Immature natural killer cell (primary cell): ENCODE data around the gene GINS2. TPM values are rescaled to one million over a fixed set of nuclear protein-coding genes. Genes with fewer than 3 reads are reported as not detected.

Source experiments
- DNase-seq, 3 donors: peaks; one replicate each; pipeline ENCODE4 v3.0.0; 2022; ENCODE audit warnings: mixed read lengths in 1 of 3
- H3K27ac Mint-ChIP-seq, 6 donors: one replicate each; pipeline ENCODE4 v1.8.0; 2020; ENCODE audit warnings: mixed read lengths in 6 of 6, mild to moderate bottlenecking in 5 of 6, inconsistent platforms in 4 of 6, moderate library complexity in 3 of 6
- H3K27me3 Mint-ChIP-seq, 3 donors: one replicate each; pipeline ENCODE4 v1.8.0; 2020 to 2021; ENCODE audit warnings: low read depth in 3 of 3, mild to moderate bottlenecking in 3 of 3, mixed read lengths in 3 of 3, moderate library complexity in 3 of 3, inconsistent platforms in 1 of 3
- H3K36me3 Mint-ChIP-seq, 3 donors: one replicate each; pipeline ENCODE4 v1.8.0; 2020; ENCODE audit warnings: mixed read lengths in 3 of 3, inconsistent platforms in 2 of 3, mild to moderate bottlenecking in 2 of 3
- H3K4me1 Mint-ChIP-seq, 2 donors: one replicate each; pipeline ENCODE4 v1.8.0; 2020; ENCODE audit warnings: inconsistent platforms in 2 of 2, mild to moderate bottlenecking in 2 of 2, mixed read lengths in 2 of 2, moderate library complexity in 1 of 2
- H3K4me3 Mint-ChIP-seq, 5 donors: one replicate each; pipeline ENCODE4 v1.8.0; 2020; ENCODE audit warnings: mild to moderate bottlenecking in 5 of 5, mixed read lengths in 5 of 5, inconsistent platforms in 3 of 5, moderate library complexity in 3 of 5
- H3K9me3 Mint-ChIP-seq, 6 donors: one replicate each; pipeline ENCODE4 v1.8.0; 2020; ENCODE audit warnings: mild to moderate bottlenecking in 6 of 6, mixed read lengths in 6 of 6, inconsistent platforms in 4 of 6, moderate library complexity in 3 of 6
- polyA plus RNA-seq, 3 donors: library from polyadenylated mRNA; unstranded; fragments of 300-500 nt; fragmentation: Illumina TruSeq; gene quantifications; one replicate each; pipeline ENCODE4 v1.2.3, GENCODE V29; 2021

The GINS2 gene
- polyA plus RNA-seq, 3 donors from 2014 or later: 2.0 to 2.1 TPM; not detected in 1

- no peak for DNase-seq
- Mint-ChIP-seq H3K9me3 (peaks cover 0 to 5% (median under 1%) of the 10 kb centered on the region in 6 donors), H3K27ac (peak overlapping the region in 4 of 6 donors; percentile 31 to 79 (median 50)), H3K4me3 (peak overlapping the region in 2 of 5 donors; percentile 17 to 54), H3K36me3 (peaks cover 3 to 8% (median 6%) of the 10 kb centered on the region in 3 donors), H3K4me1 (peaks cover 59 to 69% of the 10 kb centered on the region in 2 donors), H3K27me3 (peaks cover 2 to 16% (median 8%) of the 10 kb centered on the region in 3 donors)
Observed at GRCh38 chr16:85629853-85630252, 58.9 kb downstream of the GINS2 start.

- peaks cover 3 to 8% (median 6%) of the 10 kb centered on the region in 3 donors for H3K36me3 Mint-ChIP-seq
- peaks cover 59 to 72% of the 10 kb centered on the region in 2 donors for H3K4me1 Mint-ChIP-seq
- DNase-seq: no peak
- peak overlapping the region in 4 of 6 donors; percentile 34 to 83 (median 72) for H3K27ac Mint-ChIP-seq
- H3K4me3 Mint-ChIP-seq: peak overlapping the region in 2 of 5 donors; percentile 27 to 54
- peaks cover 2 to 16% (median 8%) of the 10 kb centered on the region in 3 donors for H3K27me3 Mint-ChIP-seq
- H3K9me3 Mint-ChIP-seq: peaks cover 0 to 5% (median under 1%) of the 10 kb centered on the region in 6 donors
Observed at GRCh38 chr16:85629326-85629725, 59.4 kb downstream of the GINS2 start.

- DNase-seq: no peak
- Mint-ChIP-seq H3K27me3 (peaks cover 2 to 17% (median 8%) of the 10 kb centered on the region in 3 donors), H3K36me3 (peaks cover 3 to 8% (median 6%) of the 10 kb centered on the region in 3 donors), H3K27ac (peak overlapping the region; percentile 30 to 83 (median 78)), H3K9me3 (peaks cover 0 to 5% (median under 1%) of the 10 kb centered on the region in 6 donors), H3K4me3 (peak overlapping the region in 4 of 5 donors; percentile 27 to 54 (median 46)), H3K4me1 (peaks cover 60 to 74% of the 10 kb centered on the region in 2 donors)
Observed at GRCh38 chr16:85628645-85629044, 60.1 kb downstream of the GINS2 start.

- Mint-ChIP-seq H3K9me3 (peaks cover 0 to 5% (median under 1%) of the 10 kb centered on the region in 6 donors), H3K4me3 (no peak overlapping the region), H3K27me3 (peaks cover 2 to 17% (median 10%) of the 10 kb centered on the region in 3 donors), H3K27ac (peak overlapping the region in 1 of 6 donors; percentile 83), H3K4me1 (peaks cover 65 to 75% of the 10 kb centered on the region in 2 donors), H3K36me3 (peaks cover 3 to 8% (median 6%) of the 10 kb centered on the region in 3 donors)
- no peak for DNase-seq
Observed at GRCh38 chr16:85628265-85628556, 60.5 kb downstream of the GINS2 start.

GRCh38 chr16:85627526-85628264 lies 61.1 kb downstream of the GINS2 start:
- peaks cover 0 to 5% (median under 1%) of the 10 kb centered on the region in 6 donors for H3K9me3 Mint-ChIP-seq
- H3K27ac Mint-ChIP-seq: peak overlapping the region in 5 of 6 donors; percentile 14 to 90 (median 80)
- H3K4me3 Mint-ChIP-seq: peak overlapping the region in 4 of 5 donors; percentile 33 to 77 (median 52)
- H3K4me1 Mint-ChIP-seq: peaks cover 70 to 80% of the 10 kb centered on the region in 2 donors
- peaks cover 2 to 15% (median 10%) of the 10 kb centered on the region in 3 donors for H3K27me3 Mint-ChIP-seq
- no peak for DNase-seq
- peaks cover 3 to 8% (median 6%) of the 10 kb centered on the region in 3 donors for H3K36me3 Mint-ChIP-seq

- peak overlapping the region; percentile 33 to 77 (median 45) for H3K4me3 Mint-ChIP-seq
- peak overlapping the region; percentile 14 to 90 (median 75) for H3K27ac Mint-ChIP-seq
- peaks cover 72 to 82% of the 10 kb centered on the region in 2 donors for H3K4me1 Mint-ChIP-seq
- H3K9me3 Mint-ChIP-seq: peaks cover 0 to 5% (median under 1%) of the 10 kb centered on the region in 6 donors
- peak in 2 of 3 donors; percentile 41 to 48 for DNase-seq
- peaks cover 3 to 8% (median 6%) of the 10 kb centered on the region in 3 donors for H3K36me3 Mint-ChIP-seq
- H3K27me3 Mint-ChIP-seq: peaks cover 3 to 15% (median 10%) of the 10 kb centered on the region in 3 donors
Observed at GRCh38 chr16:85627089-85627488, 61.7 kb downstream of the GINS2 start.

Other genes starting within 250 kb of the GINS2 start
- gene GSE1, start 75.6 kb downstream of the GINS2 start, polyA plus RNA-seq: 1 to 10 TPM in 2 of 3 donors, under 1 TPM in 1; 0.15 to 9.4 (median 2.9) TPM
- 1 to 10 TPM; 5.0 to 9.0 (median 7.4) TPM for gene C16orf74, start 62.1 kb upstream of the GINS2 start, polyA plus RNA-seq
- gene EMC8, start 110.6 kb upstream of the GINS2 start, polyA plus RNA-seq: 10 to 100 TPM; 25.4 to 34.6 (median 26.1) TPM
- gene COX4I1, start 110.7 kb upstream of the GINS2 start, polyA plus RNA-seq: 1,000 to 10,000 TPM in 2 of 3 donors, 100 to 1,000 TPM in 1; 784 to 1,292 (median 1,022) TPM
- 10 to 100 TPM; 69.7 to 92.8 (median 73.6) TPM for gene IRF8, start 210.2 kb upstream of the GINS2 start, polyA plus RNA-seq